GM12874 (cell line): Measurements from ENCODE around the gene ERCC6.

ENCODE experiments used
- TF ChIP-seq, protein P1 (sequence below): IDR thresholded peaks from 2 replicates; pipeline ENCODE4 v1.5.1; 2011; ENCODE audit warnings: low read depth, mild to moderate bottlenecking, control low read depth, low read length, moderate library complexity; ENCODE audit not compliant: insufficient read depth

ERCC6 gene

DNA sequence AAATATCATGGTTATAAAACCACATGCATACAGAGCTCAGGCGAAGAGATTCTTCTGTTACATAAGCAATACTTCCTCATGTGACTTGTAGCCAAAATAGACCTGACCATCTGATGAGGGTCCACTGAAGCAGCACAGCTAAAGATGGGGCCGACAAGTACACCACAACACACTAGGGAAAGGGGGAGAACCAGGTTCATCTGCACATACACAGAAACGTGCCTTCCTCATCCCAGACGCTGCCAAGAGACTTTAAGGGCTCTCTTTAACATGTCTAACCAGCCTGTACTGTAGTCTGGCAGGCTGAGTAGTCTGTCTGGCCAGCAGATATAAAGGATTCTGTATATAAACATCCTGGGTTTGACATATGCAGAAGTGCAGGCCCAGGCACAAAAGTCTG is 30.3 kb downstream of the ERCC6 start:
- TF ChIP-seq, protein P1, sequence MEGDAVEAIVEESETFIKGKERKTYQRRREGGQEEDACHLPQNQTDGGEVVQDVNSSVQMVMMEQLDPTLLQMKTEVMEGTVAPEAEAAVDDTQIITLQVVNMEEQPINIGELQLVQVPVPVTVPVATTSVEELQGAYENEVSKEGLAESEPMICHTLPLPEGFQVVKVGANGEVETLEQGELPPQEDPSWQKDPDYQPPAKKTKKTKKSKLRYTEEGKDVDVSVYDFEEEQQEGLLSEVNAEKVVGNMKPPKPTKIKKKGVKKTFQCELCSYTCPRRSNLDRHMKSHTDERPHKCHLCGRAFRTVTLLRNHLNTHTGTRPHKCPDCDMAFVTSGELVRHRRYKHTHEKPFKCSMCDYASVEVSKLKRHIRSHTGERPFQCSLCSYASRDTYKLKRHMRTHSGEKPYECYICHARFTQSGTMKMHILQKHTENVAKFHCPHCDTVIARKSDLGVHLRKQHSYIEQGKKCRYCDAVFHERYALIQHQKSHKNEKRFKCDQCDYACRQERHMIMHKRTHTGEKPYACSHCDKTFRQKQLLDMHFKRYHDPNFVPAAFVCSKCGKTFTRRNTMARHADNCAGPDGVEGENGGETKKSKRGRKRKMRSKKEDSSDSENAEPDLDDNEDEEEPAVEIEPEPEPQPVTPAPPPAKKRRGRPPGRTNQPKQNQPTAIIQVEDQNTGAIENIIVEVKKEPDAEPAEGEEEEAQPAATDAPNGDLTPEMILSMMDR = no peak

DNA sequence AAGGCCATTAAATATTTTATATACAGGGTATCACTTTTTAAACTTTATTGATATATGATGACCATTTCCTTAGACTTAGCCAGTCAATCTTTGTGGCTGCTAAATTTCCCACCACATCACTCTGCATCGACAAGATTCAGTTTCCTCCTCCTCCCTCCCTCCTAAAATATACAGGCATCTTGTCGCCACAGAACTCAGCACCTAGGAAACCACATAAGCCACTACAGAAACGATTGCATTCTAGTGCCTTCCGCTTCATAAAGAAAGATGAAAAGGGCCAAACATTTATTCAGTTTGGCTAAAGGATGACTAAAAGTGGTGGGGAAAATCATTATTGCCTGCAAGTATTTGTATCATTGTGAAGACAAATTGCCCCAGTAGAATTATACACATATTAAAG is 30.7 kb downstream of the ERCC6 start:
- TF ChIP-seq, protein P1 = no peak

DNA sequence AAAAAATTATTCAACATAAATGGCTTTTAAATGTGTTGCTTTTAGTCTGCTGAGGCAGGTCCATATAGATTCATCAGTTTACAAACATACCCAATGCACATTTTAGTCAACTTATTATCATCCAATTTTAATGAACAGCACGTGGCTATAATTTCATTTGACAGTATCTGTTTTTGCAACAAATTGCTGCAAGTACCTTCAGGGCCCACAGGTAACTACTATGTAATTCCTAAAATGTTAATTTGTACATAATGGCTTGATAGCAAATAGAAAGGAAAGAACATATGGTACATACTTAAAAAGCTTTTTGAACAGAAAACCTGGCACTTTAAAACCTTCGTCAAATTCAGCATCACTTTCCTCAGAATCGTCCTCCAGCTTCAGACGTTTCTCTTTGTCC is 33.3 kb downstream of the ERCC6 start:
- TF ChIP-seq, protein P1 = no peak

DNA sequence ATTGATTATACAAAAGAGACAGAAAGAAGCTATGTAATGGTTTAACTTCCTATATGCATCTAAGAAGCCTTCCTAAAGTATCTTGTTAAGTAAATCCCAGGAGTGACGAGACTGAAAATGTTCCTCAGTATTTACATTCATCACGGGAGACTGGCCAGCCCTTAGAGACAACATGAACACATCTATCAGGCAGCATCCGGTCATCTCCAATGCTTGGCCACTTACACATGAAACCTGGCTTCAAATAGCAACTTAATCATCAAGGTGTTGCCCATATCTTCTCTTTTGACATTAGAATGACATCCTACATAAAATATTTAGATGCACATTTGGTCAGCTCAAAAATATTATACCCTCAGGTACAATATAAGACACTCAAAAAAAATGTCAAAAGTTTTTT is 33.8 kb downstream of the ERCC6 start:
- TF ChIP-seq, protein P1 = no peak

DNA sequence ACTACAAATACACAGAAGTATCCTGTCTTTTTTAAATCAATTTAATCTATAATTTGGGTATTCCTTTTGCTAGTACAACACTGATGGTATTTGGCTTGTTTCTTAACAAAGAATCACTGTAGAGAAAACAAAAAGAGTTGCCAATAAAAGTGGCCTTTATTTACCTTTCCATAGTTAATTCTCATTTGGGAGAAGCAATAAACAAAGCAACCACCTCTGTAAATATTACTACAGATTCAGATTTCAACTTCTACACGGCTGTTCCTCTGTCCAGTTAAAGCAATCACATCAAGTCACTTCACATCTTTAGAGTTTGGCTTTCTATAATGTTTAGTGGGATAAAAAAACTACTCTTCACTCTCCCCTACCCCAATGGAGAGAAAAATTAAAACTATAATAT is 34.4 kb downstream of the ERCC6 start:
- TF ChIP-seq, protein P1 = no peak

DNA sequence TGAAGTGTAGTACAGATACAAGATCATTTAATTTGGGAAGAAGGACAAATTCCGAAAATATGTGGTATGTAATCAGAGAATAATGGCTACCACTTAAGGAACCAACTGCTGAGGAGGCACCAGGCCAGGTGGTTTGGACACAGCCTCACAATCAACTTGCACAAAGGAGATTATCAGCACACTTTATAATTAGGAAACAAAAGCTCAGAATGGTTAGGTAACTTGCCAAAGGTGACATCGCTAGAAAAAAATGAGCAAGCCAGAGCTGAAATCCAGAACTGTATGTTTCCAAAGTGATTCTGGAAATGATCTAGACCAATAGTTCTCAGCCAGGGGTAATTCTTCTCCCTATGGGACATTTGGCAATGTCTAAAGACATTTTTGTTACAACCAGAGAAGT is 36.6 kb downstream of the ERCC6 start:
- TF ChIP-seq, protein P1 = no peak

DNA sequence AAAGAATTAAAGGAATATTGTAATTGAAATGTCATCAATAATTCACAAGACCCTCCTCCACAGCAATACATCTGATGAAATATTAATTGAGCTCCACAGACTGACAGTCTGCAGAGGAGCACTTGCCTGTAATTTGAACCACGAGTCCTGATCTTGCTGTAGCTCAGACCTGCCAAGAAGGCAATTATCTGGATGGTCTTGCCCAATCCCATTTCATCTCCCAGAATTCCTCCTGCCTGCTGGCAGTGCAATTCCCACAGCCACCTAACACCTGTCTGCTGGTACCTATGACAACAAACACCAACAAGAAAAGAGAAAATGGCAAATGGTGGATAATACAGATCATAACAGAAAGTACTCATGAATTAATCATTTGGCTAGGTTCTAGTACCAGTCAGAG is 38.5 kb downstream of the ERCC6 start:
- TF ChIP-seq, protein P1 = no peak
